HepG2 (cell line): ENCODE measurements around the gene PELI3. TPM values are rescaled to one million over a fixed set of nuclear protein-coding genes. Genes with fewer than 3 reads are reported as not detected.
A peak's percentile ranks its signal among the peaks of the same experiment; 100 is the strongest.

ENCODE experiments used
- EHMT2 ChIP-seq: fragments of 200-600 bp; sonication (generic); IDR thresholded peaks from 2 replicates; pipeline ENCODE4 v1.7.0; 2017; ENCODE audit warnings: antibody characterized with exemption, low read depth, low read length, borderline replicate concordance
- ISL2 ChIP-seq: sonication (generic); formaldehyde crosslinking; IDR thresholded peaks from 2 replicates; pipeline ENCODE4 v1.5.0; 2020; ENCODE audit warnings: missing genetic modification reagents
- NFE2L1 ChIP-seq: sonication (generic); formaldehyde crosslinking; IDR thresholded peaks from 2 replicates; pipeline ENCODE4 v1.4.0; 2020; ENCODE audit warnings: missing genetic modification reagents, mild to moderate bottlenecking, borderline replicate concordance
- PPARG ChIP-seq: conservative IDR thresholded peaks from 2 replicates; pipeline ENCODE4 v1.6.1; 2016; ENCODE audit warnings: missing biosample characterization, missing genetic modification reagents
- SMYD3 ChIP-seq: sonication (generic); formaldehyde crosslinking; IDR thresholded peaks from 2 replicates; pipeline ENCODE4 v1.8.1; 2023; ENCODE audit warnings: mild to moderate bottlenecking, missing genetic modification reagents
- SRF ChIP-seq: IDR thresholded peaks from 2 replicates; pipeline ENCODE4 v1.6.1; 2011; ENCODE audit warnings: mild to moderate bottlenecking, low read depth, low read length, moderate library complexity
- ZNF234 ChIP-seq: sonication (generic); formaldehyde crosslinking; conservative IDR thresholded peaks from 2 replicates; pipeline ENCODE4 v1.5.1; 2020; ENCODE audit warnings: mild to moderate bottlenecking, missing genetic modification reagents
- ZNF256 ChIP-seq: sonication (generic); formaldehyde crosslinking; conservative IDR thresholded peaks from 2 replicates; pipeline ENCODE4 v1.4.0; 2020; ENCODE audit warnings: missing genetic modification reagents
- ZNF274 ChIP-seq: sonication (generic); formaldehyde crosslinking; IDR thresholded peaks from 2 replicates; pipeline ENCODE4 v1.5.1; 2020; ENCODE audit warnings: mild to moderate bottlenecking, missing genetic modification reagents
- ZNF34 ChIP-seq: sonication (generic); formaldehyde crosslinking; IDR thresholded peaks from 2 replicates; pipeline ENCODE4 v1.4.0; 2020; ENCODE audit warnings: mild to moderate bottlenecking, missing genetic modification reagents, borderline replicate concordance
- polyA plus RNA-seq, 8 experiments: library from polyadenylated mRNA; depleted of rRNA in 3 of 8; stranded (reverse) in 7 of 8; unstranded in 1 of 8; fragments of >200 nt; fragmentation: Illumina TruSeq in 4 of 8; extraction: Trizol in 4 of 8; gene quantifications; 2 replicates each; pipeline versions ENCODE4 v1.2.1 to v1.2.3, GENCODE V29; 2011 to 2016; ENCODE audit warnings: low read depth in 4 of 8, missing spikeins in 1 of 8, mixed read lengths in 1 of 8; ENCODE audit not compliant: insufficient read depth in 1 of 8
- total RNA-seq, 5 experiments: library from RNA; depleted of rRNA; stranded (reverse); fragments of >200 nt; fragmentation: Illumina TruSeq; extraction: Trizol; gene quantifications; 2 replicates each; pipeline ENCODE4 v1.2.3, GENCODE V29; 2016; ENCODE audit warnings: low read depth in 1 of 5
- TF ChIP-seq, protein P1 (sequence below): IDR thresholded peaks from 2 replicates; pipeline ENCODE4 v1.6.1; 2016; ENCODE audit warnings: mild to moderate bottlenecking, missing biosample characterization, missing genetic modification reagents
- TF ChIP-seq, protein P2 (sequence below): sonication (generic); formaldehyde crosslinking; IDR thresholded peaks from 2 replicates; pipeline ENCODE4 v1.9.0; 2022; ENCODE audit warnings: low read depth, missing genetic modification reagents
- TF ChIP-seq, protein P3 (sequence below), 2 experiments: sonication (generic) in 1 of 2; formaldehyde crosslinking in 1 of 2; IDR thresholded peaks; 2 replicates each; pipeline versions ENCODE4 v1.4.0 to v1.6.1; 2016 to 2020; ENCODE audit warnings: borderline replicate concordance in 1 of 2, low read depth in 1 of 2, mild to moderate bottlenecking in 1 of 2, missing genetic modification reagents in 1 of 2
- TF ChIP-seq, protein P4 (sequence below): IDR thresholded peaks from 2 replicates; pipeline ENCODE4 v1.6.1; 2012; ENCODE audit warnings: inconsistent platforms
- TF ChIP-seq, protein P5 (sequence below): sonication (generic); formaldehyde crosslinking; IDR thresholded peaks from 2 replicates; pipeline ENCODE4 v1.5.1; 2020; ENCODE audit warnings: mild to moderate bottlenecking, missing genetic modification reagents, moderate library complexity

PELI3 gene
- total and polyA plus RNA-seq, 2 of the 13 experiments (the other 11 are each of a cell fraction or from before 2014, with no cell fraction given), result 2.0 to 4.0 TPM

DNA sequence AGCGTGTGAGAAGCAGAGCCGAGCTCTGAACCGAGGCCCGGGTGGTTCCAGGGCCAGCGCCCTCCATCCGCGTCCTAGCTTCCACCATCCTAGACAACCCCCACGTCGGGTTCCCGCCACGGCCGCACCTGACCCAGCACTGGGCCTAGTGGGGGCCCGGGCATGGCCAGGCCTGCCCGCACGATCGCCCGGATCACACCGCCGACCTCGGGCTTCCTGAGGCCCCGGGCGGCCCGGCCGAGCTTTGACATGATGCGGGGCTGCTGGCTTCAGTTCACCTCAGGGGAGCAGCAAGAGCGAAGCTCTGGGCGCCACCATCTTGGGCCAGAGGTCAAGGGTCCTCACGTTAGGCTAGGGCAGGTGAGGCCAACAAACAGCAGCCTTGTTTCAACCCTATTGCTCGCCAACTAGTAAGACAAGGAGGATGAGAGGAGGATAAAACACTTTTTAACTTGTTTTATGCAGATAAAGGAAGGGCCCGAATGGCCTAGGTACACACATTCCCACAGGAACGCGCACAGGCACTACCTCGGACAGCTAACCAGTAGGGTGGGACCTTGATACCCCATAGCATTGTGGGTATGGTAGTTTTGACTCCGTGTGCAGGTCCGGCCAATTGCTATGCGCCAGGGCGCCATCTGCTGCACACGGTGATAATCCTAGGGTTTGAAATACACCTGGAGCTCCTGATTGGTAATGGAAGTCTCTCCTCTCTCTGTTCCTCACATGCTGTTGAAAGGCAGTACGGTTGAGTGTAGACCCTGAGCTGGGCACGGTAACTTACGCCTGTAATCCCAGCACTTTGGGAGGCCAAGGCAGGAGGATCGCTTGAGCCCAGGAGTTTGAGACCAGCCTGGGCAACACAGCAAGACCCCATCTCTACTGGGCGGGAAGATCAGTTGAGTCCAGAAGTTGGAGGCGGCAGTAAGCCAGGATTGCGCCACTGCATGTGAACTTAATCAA, 27.9 kb upstream of the PELI3 start, which contains the start of gene MRPL11 (continued):
- TF ChIP-seq, protein P1, sequence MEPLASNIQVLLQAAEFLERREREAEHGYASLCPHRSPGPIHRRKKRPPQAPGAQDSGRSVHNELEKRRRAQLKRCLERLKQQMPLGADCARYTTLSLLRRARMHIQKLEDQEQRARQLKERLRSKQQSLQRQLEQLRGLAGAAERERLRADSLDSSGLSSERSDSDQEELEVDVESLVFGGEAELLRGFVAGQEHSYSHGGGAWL (CRISPR knock-in tag), result peak; percentile 46; the same call in 1 of the 2 replicates
- TF ChIP-seq ZNF34 (no peak), ZNF274 (CRISPR knock-in tag) (peak; percentile 29; the same call in 1 of the 2 replicates), SRF (no peak), ISL2 (no peak), NFE2L1 (no peak; the same call in 1 of the 2 replicates), ZNF256 (CRISPR knock-in tag) (0 out of 2 replicates have a peak, but pooled peaks have one; percentile 30), PPARG (no peak), SMYD3 (CRISPR knock-in tag) (no peak; the same call in 1 of the 2 replicates), ZNF234 (CRISPR knock-in tag) (no peak), EHMT2 (peak; percentile 89; the same call in 1 of the 2 replicates)
- TF ChIP-seq, protein P2, sequence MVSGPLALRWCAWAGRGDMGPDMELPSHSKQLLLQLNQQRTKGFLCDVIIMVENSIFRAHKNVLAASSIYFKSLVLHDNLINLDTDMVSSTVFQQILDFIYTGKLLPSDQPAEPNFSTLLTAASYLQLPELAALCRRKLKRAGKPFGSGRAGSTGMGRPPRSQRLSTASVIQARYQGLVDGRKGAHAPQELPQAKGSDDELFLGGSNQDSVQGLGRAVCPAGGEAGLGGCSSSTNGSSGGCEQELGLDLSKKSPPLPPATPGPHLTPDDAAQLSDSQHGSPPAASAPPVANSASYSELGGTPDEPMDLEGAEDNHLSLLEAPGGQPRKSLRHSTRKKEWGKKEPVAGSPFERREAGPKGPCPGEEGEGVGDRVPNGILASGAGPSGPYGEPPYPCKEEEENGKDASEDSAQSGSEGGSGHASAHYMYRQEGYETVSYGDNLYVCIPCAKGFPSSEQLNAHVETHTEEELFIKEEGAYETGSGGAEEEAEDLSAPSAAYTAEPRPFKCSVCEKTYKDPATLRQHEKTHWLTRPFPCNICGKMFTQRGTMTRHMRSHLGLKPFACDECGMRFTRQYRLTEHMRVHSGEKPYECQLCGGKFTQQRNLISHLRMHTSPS (CRISPR knock-in tag), result no peak
- TF ChIP-seq, protein P3, sequence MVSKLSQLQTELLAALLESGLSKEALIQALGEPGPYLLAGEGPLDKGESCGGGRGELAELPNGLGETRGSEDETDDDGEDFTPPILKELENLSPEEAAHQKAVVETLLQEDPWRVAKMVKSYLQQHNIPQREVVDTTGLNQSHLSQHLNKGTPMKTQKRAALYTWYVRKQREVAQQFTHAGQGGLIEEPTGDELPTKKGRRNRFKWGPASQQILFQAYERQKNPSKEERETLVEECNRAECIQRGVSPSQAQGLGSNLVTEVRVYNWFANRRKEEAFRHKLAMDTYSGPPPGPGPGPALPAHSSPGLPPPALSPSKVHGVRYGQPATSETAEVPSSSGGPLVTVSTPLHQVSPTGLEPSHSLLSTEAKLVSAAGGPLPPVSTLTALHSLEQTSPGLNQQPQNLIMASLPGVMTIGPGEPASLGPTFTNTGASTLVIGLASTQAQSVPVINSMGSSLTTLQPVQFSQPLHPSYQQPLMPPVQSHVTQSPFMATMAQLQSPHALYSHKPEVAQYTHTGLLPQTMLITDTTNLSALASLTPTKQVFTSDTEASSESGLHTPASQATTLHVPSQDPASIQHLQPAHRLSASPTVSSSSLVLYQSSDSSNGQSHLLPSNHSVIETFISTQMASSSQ (IDR thresholded peaks at IDR 0.05; ENCODE audit: low read depth), result no peak
- TF ChIP-seq, protein P3 (CRISPR knock-in tag; IDR thresholded peaks at IDR 0.05; ENCODE audit: borderline replicate concordance), result 0 out of 2 replicates have a peak, but pooled peaks have one; percentile 12
- TF ChIP-seq, protein P4, sequence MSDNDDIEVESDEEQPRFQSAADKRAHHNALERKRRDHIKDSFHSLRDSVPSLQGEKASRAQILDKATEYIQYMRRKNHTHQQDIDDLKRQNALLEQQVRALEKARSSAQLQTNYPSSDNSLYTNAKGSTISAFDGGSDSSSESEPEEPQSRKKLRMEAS, result no peak; the same call in 1 of the 2 replicates
- TF ChIP-seq, protein P5, sequence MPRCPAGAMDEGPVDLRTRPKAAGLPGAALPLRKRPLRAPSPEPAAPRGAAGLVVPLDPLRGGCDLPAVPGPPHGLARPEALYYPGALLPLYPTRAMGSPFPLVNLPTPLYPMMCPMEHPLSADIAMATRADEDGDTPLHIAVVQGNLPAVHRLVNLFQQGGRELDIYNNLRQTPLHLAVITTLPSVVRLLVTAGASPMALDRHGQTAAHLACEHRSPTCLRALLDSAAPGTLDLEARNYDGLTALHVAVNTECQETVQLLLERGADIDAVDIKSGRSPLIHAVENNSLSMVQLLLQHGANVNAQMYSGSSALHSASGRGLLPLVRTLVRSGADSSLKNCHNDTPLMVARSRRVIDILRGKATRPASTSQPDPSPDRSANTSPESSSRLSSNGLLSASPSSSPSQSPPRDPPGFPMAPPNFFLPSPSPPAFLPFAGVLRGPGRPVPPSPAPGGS (CRISPR knock-in tag), result no peak
